GM21717 (cell line): ENCODE results near the gene ADIRF.

ENCODE experiments used
- ATAC-seq: cut with Tn5 transposase; IDR thresholded peaks from one replicate; pipeline ENCODE4 v1.9.1; 2021; ENCODE audit warnings: mild to moderate bottlenecking, moderate library complexity; ENCODE audit not compliant: unreplicated experiment

Gene ADIRF

DNA sequence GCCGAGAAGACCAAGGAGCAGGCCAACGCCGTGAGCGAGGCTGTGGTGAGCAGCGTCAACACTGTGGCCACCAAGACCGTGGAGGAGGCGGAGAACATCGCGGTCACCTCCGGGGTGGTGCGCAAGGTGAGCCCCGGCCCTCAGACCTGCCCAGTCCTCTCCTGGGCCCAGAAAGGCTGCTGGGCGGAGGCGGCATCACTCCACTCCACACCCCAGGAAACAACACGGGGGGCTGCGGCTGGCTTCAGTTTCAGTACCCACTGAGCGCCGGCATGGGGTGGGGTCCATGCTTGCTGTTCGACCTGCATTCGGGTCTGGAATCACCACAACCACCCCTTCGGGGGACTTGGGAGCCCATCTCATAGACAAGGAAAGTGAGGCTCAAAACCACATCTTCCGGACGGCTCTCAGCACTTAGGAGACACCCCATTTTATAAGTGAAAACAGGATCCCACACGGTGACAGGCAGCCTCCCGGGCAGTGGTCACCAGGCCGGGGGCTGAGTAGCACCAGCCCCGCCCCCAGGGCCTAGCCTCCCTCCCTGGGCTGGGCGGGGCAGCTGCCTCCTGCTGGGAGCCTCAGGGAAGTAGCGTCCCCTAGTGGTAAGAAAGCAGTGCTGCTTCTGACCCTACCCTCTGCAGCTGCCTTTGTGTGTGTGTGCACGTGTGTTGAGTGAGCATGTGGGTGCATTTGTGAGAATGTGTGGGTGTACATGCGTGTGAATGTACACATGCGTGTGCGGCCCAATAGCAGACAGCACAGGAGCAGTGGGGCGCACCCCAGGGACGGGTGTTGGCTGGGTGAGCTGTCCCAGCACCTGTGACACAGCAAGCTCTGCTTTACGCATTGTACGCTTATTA, 8.0 kb upstream of the ADIRF start:
- ATAC-seq: peak; percentile 72

DNA sequence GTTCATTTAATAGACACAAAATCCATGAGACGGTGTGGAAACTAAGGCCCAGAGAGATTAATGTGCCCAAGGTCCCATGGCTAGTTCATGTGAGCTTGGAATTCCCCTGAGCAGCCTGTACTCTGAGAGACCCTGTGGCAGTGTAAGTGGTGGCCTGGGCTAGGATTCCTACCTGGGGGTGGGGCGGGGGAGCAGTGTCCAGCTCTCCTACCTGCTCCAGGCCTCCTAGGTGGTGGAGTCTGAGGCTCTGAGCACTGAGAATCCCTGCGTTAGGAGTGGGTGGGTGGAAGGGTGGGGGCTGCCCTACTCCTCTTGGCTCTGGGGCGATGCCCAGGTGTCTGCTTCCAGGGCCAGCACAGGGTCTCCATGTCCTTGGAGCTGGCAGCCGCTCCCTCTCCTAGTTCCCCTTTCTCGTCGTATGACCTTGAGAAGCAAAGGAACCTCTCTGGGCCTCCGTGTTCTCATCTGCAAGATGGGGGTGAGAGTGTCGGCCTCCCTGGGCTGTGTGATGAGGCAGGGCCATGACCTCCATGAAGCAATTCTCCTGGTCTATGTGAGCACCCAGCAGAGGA, 7.3 kb upstream of the ADIRF start:
- ATAC-seq: no peak

DNA sequence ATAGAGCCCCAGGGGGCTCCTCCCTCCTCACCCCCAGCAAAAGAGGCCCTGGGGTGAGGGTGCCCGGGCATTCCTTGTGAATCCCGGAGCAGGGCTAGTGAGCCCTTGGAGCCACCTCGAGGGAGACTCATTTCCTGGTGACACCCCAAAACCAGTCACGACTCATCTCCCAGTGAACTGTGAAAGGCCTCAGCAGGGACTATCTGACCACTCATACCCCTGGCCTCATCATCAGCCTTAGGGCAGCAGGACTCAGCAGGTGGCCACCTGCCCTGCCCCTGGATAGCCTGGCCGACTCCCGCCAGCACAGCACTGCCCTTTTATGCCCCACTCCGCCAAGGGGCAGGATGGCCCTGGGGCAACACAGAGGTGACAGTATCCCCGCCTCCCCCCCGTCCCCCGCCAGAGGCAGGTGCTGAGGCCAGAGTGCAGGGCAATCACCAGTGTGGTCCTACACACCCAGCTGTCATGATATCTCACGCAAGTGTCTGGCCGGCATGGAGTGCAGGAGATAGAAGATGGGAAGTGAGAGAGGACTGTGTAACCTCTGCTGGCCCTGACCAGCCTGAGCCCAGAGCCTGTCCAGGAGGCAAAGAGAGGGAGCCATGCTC, 6.7 kb upstream of the ADIRF start:
- ATAC-seq: no peak

DNA sequence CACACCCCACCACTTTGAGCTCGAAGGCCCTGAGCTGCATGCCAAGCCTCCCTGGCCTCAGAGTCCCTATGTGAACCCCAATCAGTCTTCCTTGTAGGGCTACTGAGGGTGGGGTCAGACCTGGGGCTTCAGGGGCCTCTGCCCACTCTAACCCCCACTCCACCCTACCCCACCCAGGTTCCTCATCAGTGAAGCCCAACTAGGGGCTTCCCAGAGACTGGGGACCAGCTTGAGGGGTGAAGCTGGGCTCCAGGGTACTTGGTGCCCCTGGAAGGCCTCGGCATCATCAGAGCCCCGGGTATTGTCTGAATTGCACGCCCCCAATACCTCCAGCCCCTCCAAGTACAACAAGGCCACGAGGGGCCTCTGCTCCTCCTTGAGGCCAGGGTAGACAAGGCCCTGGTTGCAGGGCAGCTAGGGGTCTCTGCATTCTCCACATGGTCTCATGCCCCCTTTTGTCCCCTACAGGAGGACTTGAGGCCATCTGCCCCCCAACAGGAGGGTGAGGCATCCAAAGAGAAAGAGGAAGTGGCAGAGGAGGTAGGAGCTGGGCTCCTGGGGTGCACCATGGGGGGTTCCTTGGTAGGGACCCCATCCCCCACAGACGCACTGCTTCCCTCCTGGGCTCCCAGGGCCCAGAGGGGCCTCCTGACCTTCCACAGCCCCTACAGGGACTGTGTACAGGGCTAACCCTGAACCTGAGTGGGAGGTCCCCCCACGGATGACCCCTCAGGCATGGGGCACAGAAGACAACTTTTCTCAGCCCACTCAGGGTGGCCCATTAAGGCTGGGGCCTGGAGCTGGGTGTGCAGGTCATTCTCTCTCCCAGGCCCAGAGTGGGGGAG, 5.9 kb upstream of the ADIRF start:
- no peak for ATAC-seq

DNA sequence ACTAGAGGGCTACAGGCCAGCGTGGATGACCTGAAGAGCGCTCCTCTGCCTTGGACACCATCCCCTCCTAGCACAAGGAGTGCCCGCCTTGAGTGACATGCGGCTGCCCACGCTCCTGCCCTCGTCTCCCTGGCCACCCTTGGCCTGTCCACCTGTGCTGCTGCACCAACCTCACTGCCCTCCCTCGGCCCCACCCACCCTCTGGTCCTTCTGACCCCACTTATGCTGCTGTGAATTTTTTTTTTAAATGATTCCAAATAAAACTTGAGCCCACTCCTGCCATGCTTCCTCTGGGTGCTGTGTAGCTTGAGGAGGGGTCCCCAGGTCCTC, 5.3 kb upstream of the ADIRF start:
- no peak for ATAC-seq

DNA sequence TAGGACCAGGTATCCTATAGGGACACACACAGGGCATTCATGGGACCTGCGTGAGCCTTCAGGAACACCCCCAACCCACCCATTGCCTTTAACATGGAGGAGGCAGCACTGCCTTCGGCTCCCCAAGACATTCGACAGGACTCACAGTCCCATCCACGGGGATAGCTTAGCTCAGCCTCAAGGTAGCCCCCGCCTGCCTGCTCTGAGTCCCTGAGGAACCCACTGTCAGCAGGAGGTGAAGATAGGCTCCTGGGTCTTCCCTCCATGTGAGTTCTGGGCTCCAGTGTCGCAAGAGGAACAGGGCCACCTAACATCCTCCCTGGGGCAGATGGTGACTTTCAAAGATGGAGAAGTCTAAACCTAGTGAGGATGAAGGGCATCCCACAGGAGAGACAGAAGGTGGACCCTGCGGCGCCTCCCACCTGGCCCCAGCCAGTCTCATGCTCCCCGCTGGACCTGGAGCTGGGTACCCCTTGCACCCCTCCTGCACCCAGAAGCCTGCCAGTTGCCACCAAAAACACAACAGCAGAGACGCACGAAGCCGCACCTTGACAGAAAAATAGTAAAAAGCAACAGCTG, 4.9 kb upstream of the ADIRF start:
- ATAC-seq: no peak

DNA sequence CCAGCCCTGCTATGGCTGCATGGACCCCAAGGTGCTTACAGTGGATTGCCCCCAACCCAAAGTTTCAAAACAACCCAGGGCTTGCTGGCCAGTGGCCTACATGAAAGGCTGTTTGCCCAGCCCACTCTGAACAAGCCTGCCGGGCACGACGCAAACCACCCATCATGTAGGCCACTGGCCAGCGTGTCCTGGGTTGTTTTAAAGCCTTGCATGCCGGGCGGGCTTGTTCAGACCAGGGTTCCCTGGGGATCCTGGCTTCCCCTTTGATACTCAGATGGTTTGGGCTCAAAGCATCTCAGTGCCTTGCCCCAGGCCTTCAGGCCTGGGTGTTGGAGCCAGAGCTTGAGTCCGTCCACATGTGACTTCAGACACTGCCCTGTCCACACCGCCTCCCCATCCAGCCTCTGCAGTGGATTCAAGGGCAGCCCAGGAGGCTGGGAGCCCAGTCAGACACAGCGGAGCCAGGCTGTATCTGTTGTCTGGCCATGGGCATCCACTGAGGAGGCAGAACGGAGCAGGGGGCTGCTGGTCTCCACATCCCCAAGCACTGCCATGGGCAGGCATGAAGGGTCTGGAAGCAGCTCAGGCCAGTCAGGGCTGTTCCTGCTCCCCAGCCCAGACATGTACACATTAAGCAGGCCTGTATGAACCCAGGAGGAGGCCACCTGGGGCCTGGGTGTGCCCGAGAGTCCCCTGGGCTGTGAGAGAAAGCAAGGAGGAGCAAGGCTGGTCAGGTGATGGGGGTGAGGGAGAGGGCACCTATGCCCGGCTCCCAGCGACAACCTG, 4.0 kb upstream of the ADIRF start:
- ATAC-seq: no peak

DNA sequence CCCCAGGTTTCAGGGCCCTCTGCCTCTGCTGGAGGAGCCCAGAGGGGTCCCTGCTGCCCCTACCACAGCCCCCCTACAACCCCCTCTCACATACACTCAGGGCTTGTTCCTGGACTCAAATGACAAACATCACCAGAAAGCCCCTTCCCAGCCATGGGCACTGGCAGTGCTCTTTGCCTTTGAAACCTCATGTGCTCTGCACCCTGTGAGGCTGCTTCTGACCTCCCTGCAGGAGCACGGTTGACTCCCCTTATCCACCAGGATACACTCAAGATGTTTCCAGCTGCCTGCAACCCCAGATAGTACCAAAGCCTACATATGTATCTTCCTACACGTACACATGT, 3.5 kb upstream of the ADIRF start:
- no peak for ATAC-seq

DNA sequence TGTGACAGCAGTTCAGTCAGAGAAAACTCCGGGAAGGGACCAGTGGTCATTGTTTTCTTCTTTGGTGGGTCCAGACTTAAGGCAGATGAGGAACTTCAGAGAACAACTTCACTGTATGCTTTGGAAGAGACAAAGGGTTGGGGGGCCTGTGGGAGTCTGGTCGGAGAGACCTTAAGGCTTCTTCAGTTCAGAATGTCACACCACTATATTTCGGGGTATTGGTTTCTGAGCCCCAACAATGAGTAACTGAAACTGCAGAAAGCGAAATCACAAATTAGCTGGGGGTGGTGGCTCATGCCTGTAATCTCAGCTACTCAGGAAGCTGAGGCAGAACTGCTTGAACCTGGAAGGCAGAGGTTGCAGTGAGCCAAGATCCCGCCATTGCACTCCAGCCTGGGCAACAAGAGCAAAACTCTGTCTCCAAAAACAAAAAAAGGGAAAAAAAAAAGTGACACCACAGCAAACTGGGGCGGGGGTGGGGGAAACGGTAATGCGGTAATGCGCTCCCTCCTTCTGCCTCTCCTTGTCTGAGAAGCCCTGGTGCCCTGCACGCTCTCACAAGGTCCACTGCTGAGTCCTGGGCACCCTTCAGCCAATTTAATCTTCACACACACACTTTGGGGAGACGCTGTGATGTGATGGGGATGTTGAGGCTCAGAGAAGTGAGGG, 2.2 kb upstream of the ADIRF start:
- no peak for ATAC-seq

DNA sequence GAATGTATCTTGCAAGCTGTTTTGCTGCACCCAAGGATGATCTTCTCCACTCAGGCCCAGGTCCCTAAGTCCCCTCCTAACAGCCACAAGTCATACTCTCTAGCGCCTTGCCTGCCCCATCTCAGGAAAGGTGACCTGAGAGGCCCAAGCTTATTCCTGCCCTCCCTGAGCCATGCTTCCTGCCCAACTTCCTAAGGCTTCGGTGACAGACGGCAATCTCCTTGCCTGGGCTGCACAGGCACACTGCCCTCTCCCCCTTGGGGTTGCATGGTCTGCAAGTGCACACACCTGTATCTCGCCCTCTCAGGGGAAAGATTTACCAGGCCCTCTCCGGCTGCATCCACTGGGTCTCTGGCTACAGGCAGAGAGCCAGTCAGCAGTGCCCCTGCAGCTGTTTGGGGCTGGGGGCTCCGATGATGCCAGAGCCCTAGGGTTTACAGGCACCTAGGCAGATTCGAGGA, 771 bp upstream of the ADIRF start:
- ATAC-seq: no peak

DNA sequence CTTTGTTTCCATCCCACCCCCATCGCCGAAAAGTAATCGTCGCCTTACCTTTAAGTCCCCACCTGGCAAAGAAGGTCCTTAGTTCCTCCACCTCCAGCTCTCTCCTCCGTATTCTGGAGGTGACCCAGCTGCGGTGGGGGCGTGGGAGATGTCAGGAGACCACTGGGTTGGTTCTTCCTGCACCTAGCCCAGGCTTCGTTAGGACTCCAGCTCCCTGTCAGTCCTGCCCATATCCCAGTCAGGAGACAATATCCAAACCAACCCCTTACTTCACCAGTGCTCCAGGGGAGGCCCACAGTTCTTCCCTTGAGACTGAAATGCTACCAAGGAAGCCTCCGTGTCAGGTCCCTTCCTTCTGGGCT, 693 bp downstream of the ADIRF start:
- ATAC-seq: no peak

DNA sequence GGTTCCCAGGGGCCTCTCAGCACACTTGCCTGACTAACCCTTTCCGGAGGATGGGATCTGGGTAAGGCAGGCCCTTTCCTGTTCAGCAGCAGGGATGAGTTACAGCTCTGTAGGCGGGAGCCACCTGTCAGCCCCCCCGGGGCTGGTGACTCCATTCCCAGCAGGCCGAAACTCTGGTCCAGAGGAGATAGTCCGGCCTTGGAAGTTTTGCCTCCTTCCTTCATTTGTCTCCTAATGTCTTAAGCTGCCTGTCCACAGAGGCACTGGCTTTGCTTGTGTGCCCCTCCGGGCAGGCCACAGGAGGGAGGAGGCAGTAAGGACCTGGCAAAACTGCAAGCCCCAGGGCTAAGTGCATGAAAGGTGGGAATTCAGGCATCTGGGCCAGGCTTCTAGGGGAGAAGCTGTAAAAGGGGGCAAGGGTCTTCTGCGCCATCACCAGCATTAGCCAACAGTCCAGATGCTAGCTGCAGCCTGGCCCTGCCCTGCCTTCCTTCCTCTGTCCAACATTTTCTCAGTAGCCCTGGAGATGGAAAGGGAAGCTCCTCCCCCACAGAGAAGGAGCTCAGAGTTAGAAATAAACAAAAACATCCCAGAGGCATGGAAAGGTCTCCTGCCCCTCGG, 1.2 kb downstream of the ADIRF start:
- no peak for ATAC-seq

DNA sequence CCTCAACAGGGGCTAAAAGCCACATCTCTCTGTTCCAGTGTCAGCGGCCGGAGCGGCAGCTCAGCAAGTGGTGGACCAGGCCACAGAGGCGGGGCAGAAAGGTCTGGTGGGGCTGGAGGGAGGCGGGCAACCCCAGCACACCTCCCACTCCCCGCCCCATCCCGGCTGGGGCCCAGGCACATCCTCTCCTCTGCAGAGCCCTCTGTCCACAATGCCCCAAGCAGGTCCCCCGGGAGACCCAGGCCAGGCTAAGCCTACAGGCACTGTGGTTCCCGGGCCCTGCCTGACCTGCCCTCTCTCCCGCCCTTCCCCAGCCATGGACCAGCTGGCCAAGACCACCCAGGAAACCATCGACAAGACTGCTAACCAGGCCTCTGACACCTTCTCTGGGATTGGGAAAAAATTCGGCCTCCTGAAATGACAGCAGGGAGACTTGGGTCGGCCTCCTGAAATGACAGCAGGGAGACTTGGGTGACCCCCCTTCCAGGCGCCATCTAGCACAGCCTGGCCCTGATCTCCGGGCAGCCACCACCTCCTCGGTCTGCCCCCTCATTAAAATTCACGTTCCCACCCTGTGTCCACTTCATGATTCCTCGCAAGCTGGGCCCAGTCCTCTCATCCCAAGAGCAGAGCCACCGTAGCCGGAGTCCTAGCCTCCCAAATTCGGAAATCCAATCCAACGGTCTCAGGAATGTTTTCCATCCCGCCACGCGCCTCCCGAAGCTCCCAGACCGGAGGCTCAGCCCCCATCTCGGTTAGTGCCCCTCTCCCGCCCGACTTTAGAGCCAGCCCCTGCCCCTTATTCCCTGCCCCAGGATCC, 2.1 kb downstream of the ADIRF start:
- no peak for ATAC-seq

DNA sequence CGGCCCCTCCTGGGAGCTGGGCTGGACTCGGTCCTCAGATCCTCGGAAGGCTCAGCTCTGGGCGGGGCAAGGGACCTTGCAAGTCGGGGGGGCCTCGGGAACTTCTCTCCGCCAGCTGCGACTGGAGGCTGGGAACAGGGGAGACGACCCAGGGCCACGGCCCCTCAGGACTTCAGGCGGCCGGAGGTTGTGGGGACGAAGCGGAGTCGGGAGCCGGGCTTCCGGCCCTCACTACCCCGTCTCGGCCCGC, 2.6 kb downstream of the ADIRF start:
- ATAC-seq: no peak

DNA sequence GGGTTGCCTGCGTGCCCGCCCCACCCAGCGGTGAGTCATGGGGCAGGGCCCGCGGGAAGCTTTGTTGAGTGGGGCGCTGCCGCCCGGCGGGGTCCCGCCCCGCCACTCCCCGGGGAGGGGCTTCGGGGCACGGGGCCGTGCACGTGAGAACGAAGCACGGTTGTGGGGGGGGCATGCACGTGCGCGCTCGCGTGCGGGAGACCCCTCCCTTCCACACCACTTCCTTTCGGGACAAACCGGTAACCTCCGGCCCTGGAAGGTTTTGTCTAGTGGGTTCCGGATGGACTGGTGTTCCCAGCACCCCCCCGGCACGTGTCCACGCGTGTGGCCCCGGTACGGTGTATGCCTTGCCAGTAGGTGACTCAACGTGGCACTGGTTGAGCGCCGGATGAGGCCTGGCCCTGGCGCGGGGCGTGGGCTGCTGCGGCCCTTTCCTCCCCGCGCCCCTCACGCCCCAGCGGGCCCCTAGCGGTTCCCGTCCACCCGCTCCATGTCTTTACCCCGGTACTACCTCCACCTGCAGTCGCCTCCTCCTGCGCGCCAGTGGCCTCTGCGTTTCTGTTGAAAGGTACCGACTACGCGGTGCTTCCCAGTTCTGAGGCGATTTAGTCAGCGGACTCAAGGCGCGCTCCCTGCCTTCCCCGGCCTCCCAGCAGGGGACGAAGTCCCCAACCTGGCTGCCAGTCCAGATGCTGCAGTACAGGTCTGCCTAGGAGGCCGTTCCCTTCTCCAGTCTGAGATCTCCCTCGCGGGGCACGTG, 3.1 kb downstream of the ADIRF start:
- peak; percentile 75 for ATAC-seq

DNA sequence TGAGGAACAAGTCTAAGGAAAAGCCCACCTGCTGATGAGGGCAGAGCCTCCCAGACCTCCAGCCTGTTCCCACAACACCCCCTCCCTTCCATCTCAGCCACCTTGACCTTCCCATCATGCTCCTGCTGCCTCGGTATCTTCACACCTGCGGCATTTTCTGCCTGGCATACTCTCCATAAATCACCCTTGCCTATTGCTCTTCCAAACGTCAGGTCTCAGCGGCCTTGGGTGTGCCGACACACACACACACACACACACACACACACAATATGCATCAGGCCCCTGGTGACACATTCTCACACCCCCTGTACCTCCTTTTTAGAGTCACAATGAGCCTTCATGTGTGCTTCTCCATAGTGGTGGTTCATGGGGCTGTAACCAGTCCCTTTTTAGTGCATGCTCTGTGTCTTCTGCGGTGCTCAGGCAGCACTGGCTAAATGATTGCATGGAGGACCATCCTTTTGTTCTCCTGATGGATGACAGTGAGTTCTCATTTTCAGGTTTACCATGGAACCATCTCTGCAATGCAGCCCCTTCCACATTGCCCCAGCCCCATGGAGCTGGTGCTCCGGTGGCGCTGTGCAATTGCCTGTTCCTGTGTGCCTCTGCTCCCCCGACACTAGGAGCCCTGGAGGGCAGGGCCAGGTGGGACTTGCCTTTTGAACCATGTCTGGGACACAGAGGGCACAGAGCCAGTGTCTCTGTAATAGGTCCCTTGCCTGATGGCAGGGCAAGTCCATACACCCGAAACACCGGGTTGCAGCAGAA, 4.5 kb downstream of the ADIRF start:
- no peak for ATAC-seq

DNA sequence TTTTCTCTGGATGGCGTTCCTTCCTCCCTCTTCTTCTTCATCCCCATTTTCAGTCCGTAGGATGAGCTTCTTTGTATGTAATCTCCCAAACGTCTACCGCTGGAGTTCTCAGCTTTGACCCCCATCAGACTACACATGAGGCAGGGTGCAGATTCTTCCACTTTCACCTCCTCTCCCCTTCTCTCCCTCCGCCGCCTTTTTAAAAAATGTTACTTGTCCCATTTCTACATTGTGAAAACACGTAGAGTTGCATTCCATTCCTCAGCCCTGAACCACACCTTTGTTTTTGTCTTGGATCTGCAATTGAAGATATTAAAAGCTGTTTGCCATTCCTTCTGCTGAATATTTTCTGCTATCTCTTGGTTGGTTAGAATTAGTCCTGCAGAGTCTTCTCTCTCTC, 6.2 kb downstream of the ADIRF start:
- no peak for ATAC-seq
